CD4-positive, alpha-beta T cell (primary cell): Measurements from ENCODE around the gene GPR176. TPM values are rescaled to one million over a fixed set of nuclear protein-coding genes. Genes with fewer than 3 reads are reported as not detected.

Source experiments
- ATAC-seq: fragments of 200-7000 bp; cut with Tn5 transposase; one replicate; pipeline ENCODE4 v1.10.0; 2022; ENCODE audit warnings: mild to moderate bottlenecking; ENCODE audit not compliant: poor library complexity
- CTCF ChIA-PET: fragments of 350-600 bp; sonication (Branson Sonifier 250); formaldehyde crosslinking; loops from one replicate; lab custom pipeline; 2021; ENCODE audit warnings: antibody characterized with exemption, inconsistent platforms; lab: Charles Lee
- POLR2A ChIA-PET: fragments of 350-600 bp; sonication (Branson Sonifier 250); formaldehyde crosslinking; loops from one replicate; lab custom pipeline; 2021; ENCODE audit warnings: antibody characterized with exemption, inconsistent platforms; lab: Charles Lee
- DNase-seq, 14 experiments: peaks; one replicate each; pipeline ENCODE4 v3.0.0-alpha.2; 2013 to 2020; ENCODE audit warnings: mixed read lengths in 2 of 14
- H3K27ac ChIP-seq, 2 donors: one replicate each; pipeline versions ENCODE4 v1.5.1 to v1.7.0; 2013; ENCODE audit warnings: low read length in 2 of 2, low read depth in 1 of 2, mild to moderate bottlenecking in 1 of 2
- H3K27me3 ChIP-seq, 2 experiments: 1 replicate in 1 of 2; 2 replicates in 1 of 2; pipeline versions ENCODE4 v1.6.1 to v1.7.0; 2013; ENCODE audit warnings: low read length in 2 of 2, control low read depth in 1 of 2, mild to moderate bottlenecking in 1 of 2, moderate library complexity in 1 of 2; ENCODE audit not compliant: insufficient read depth in 2 of 2, control insufficient read depth in 1 of 2
- H3K36me3 ChIP-seq: one replicate; pipeline ENCODE4 v1.6.1; 2013; ENCODE audit warnings: low read length, control low read depth; ENCODE audit not compliant: insufficient read depth
- H3K4me1 ChIP-seq: one replicate; pipeline ENCODE4 v1.6.1; 2013; ENCODE audit warnings: low read length, control low read depth; ENCODE audit not compliant: insufficient read depth
- H3K4me3 ChIP-seq: one replicate; pipeline ENCODE4 v1.5.1; 2013; ENCODE audit warnings: mild to moderate bottlenecking, low read length, moderate library complexity
- H3K9me3 ChIP-seq, 2 experiments: 1 replicate in 1 of 2; 2 replicates in 1 of 2; pipeline versions ENCODE4 v1.6.1 to v1.7.0; 2013; ENCODE audit warnings: low read length in 2 of 2, mild to moderate bottlenecking in 2 of 2, control low read depth in 1 of 2, moderate library complexity in 1 of 2; ENCODE audit not compliant: control insufficient read depth in 1 of 2, insufficient read depth in 1 of 2
- H3K27ac Mint-ChIP-seq: one replicate; pipeline ENCODE4 v1.8.0; 2020; ENCODE audit warnings: mixed read lengths
- H3K27me3 Mint-ChIP-seq: one replicate; pipeline ENCODE4 v1.8.0; 2021; ENCODE audit warnings: mixed read lengths
- H3K36me3 Mint-ChIP-seq: one replicate; pipeline ENCODE4 v1.8.0; 2021; ENCODE audit warnings: low read depth, mixed read lengths
- H3K4me1 Mint-ChIP-seq: one replicate; pipeline ENCODE4 v1.8.0; 2021; ENCODE audit warnings: low read depth, mixed read lengths
- H3K4me3 Mint-ChIP-seq: one replicate; pipeline ENCODE4 v1.8.0; 2020; ENCODE audit warnings: mild to moderate bottlenecking, mixed read lengths
- H3K9me3 Mint-ChIP-seq: one replicate; pipeline ENCODE4 v1.8.0; 2020; ENCODE audit warnings: mixed read lengths
- CTCF ChIP-seq: fragments of 200-600 bp; IDR thresholded peaks from one replicate; pipeline ENCODE4 v1.8.0; 2022; ENCODE audit warnings: antibody characterized with exemption, mild to moderate bottlenecking
- intact Hi-C, 2 experiments: fragments of 100-400 bp; cut with DNase I in 1 of 2; cut with micrococcal nuclease in 1 of 2; formaldehyde crosslinking; loops; one replicate each; pipeline versions ENCODE4 v1.15.1 to v1.9.0; 2023 to 2025; cut with DNase I, micrococcal nuclease
- total RNA-seq, 174 experiments: library from RNA in 2 of 174; stranded (reverse) in 2 of 174; gene quantifications; one replicate each; pipeline ENCODE4 v1.2.3 and lab custom pipeline; 2021 to 2026

The GPR176 gene
- total RNA-seq, 2 experiments from 2014 or later: not detected

GRCh38 chr15:39961051-39961450, 41.0 kb upstream of the GPR176 start:
- POLR2A ChIA-PET: no interaction called here
- Histone ChIP-seq H3K36me3 (peaks cover 44% of the 10 kb centered on the region), H3K27me3 (no peaks in the 10 kb centered on the region), H3K4me1 (no peaks in the 10 kb centered on the region), H3K9me3 (no peaks in the 10 kb centered on the region), H3K27ac (no peak overlapping the region), H3K4me3 (no peak overlapping the region)
- no peak for DNase-seq
- no peaks in the 10 kb centered on the region for H3K9me3 Mint-ChIP-seq
- intact Hi-C loops: no loop called here
- no peak overlapping the region for H3K27ac Mint-ChIP-seq
- H3K4me3 Mint-ChIP-seq: no peak overlapping the region
- H3K27me3 Mint-ChIP-seq: no peaks in the 10 kb centered on the region
- CTCF ChIA-PET: no interaction called here
- peaks cover 44% of the 10 kb centered on the region for H3K36me3 Mint-ChIP-seq
- no peak for TF ChIP-seq CTCF
- ATAC-seq: no peak
- H3K4me1 Mint-ChIP-seq: no peaks in the 10 kb centered on the region

GRCh38 chr15:39960411-39960810, 40.3 kb upstream of the GPR176 start:
- no peaks in the 10 kb centered on the region for H3K27me3 Mint-ChIP-seq
- ChIA-PET POLR2A (no interaction called here), CTCF (no interaction called here)
- peaks cover 42% of the 10 kb centered on the region for H3K36me3 Mint-ChIP-seq
- no peaks in the 10 kb centered on the region for H3K9me3 Mint-ChIP-seq
- Histone ChIP-seq H3K36me3 (peaks cover 42% of the 10 kb centered on the region), H3K4me3 (no peak overlapping the region), H3K9me3 (no peaks in the 10 kb centered on the region), H3K27ac (no peak overlapping the region), H3K27me3 (no peaks in the 10 kb centered on the region), H3K4me1 (no peaks in the 10 kb centered on the region)
- ATAC-seq (no peak), DNase-seq (no peak)
- H3K4me1 Mint-ChIP-seq: no peaks in the 10 kb centered on the region
- no peak for TF ChIP-seq CTCF
- no peak overlapping the region for H3K4me3 Mint-ChIP-seq
- intact Hi-C loops: no loop called here
- H3K27ac Mint-ChIP-seq: no peak overlapping the region

- Histone ChIP-seq H3K4me3 (no peak overlapping the region), H3K27me3 (no peaks in the 10 kb centered on the region), H3K36me3 (peaks cover 47% of the 10 kb centered on the region), H3K9me3 (no peaks in the 10 kb centered on the region), H3K27ac (no peak overlapping the region), H3K4me1 (no peaks in the 10 kb centered on the region)
- ATAC-seq: no peak
- intact Hi-C loops: no loop called here
- Mint-ChIP-seq H3K36me3 (peaks cover 44% of the 10 kb centered on the region), H3K27ac (no peak overlapping the region), H3K9me3 (no peaks in the 10 kb centered on the region), H3K4me1 (no peaks in the 10 kb centered on the region), H3K27me3 (no peaks in the 10 kb centered on the region), H3K4me3 (no peak overlapping the region)
- no peak for TF ChIP-seq CTCF
- no peak for DNase-seq
- ChIA-PET POLR2A (no interaction called here), CTCF (no interaction called here)
Measured at GRCh38 chr15:39959411-39959810, 39.3 kb upstream of the GPR176 start.
